IMR-90 (cell line): Measurements from ENCODE around the gene MAML2. TPM values are rescaled to one million over a fixed set of nuclear protein-coding genes. Genes with fewer than 3 reads are reported as not detected.

Source experiments
- ATAC-seq: fragments of 200-7000 bp; cut with Tn5 transposase; 2 replicates; pipeline ENCODE4 v1.9.1; 2020; ENCODE audit warnings: low read depth, mild to moderate bottlenecking, moderate library complexity
- BruUV-seq: library from RNA; stranded (reverse); fragments of 400-500 nt; replicated peaks from 2 replicates; lab custom pipeline; 2021; lab: Mats Ljungman, UMichigan
- CTCF ChIA-PET: fragments of 300-600 bp; formaldehyde crosslinking; extraction: SDS; loops from one replicate; lab custom pipeline; 2021; ENCODE audit warnings: antibody characterized with exemption; lab: Yijun Ruan, JAX
- POLR2A ChIA-PET: fragments of 300-600 bp; sonication (Branson Sonifier 250); formaldehyde crosslinking; loops from one replicate; lab custom pipeline; 2022; ENCODE audit warnings: antibody characterized with exemption; ENCODE audit not compliant: unreplicated experiment; lab: Charles Lee
- DNase-seq: peaks from one replicate; pipeline ENCODE4 v3.0.0; 2013
- H2AFZ ChIP-seq: replicated peaks from 2 replicates; pipeline ENCODE3; 2013; ENCODE audit warnings: low read length, mild to moderate bottlenecking; ENCODE audit not compliant: poor library complexity
- H2AK5ac ChIP-seq: 2 replicates; pipeline ENCODE4 v1.6.1; 2013; ENCODE audit warnings: low read depth, low read length, inconsistent platforms
- H2AK9ac ChIP-seq: replicated peaks from 2 replicates; pipeline ENCODE3; 2013; ENCODE audit warnings: mild to moderate bottlenecking, low read depth, low read length, moderate library complexity; ENCODE audit not compliant: poor library complexity
- H2BK120ac ChIP-seq: 2 replicates; pipeline ENCODE4 v1.6.1; 2013; ENCODE audit warnings: low read depth, low read length, inconsistent platforms
- H2BK15ac ChIP-seq: 3 replicates; pipeline ENCODE4 v1.6.1; 2013; ENCODE audit warnings: low read depth, low read length, inconsistent platforms
- H2BK20ac ChIP-seq: 2 replicates; pipeline ENCODE4 v1.6.1; 2013; ENCODE audit warnings: low read depth, mild to moderate bottlenecking, inconsistent platforms, low read length, moderate library complexity
- H2BK5ac ChIP-seq: 2 replicates; pipeline ENCODE4 v1.6.1; 2013; ENCODE audit warnings: mild to moderate bottlenecking, low read depth, low read length, inconsistent platforms; ENCODE audit not compliant: poor library complexity, severe bottlenecking
- H3K14ac ChIP-seq: replicated peaks from 2 replicates; pipeline ENCODE4 v1.6.1; 2013; ENCODE audit warnings: low read depth, low read length, inconsistent platforms
- H3K18ac ChIP-seq: 2 replicates; pipeline ENCODE4 v1.6.1; 2013; ENCODE audit warnings: low read depth, low read length, control low read depth
- H3K23ac ChIP-seq: 2 replicates; pipeline ENCODE4 v1.6.1; 2013; ENCODE audit warnings: low read depth, low read length, inconsistent platforms
- H3K27ac ChIP-seq: 2 replicates; pipeline ENCODE4 v1.5.1; 2013; ENCODE audit warnings: mild to moderate bottlenecking, control low read depth, low read length; ENCODE audit not compliant: insufficient read depth
- H3K27me3 ChIP-seq: 2 replicates; pipeline ENCODE4 v1.6.1; 2013; ENCODE audit warnings: low read length; ENCODE audit not compliant: control insufficient read depth, insufficient read depth
- H3K36me3 ChIP-seq: 2 replicates; pipeline ENCODE4 v1.6.1; 2013; ENCODE audit warnings: low read length, mixed read lengths; ENCODE audit not compliant: control insufficient read depth, insufficient read depth
- H3K4ac ChIP-seq: 2 replicates; pipeline ENCODE4 v1.6.1; 2013; ENCODE audit warnings: low read depth, low read length, inconsistent platforms
- H3K4me1 ChIP-seq: 2 replicates; pipeline ENCODE4 v1.6.1; 2013; ENCODE audit warnings: low read length, mixed read lengths; ENCODE audit not compliant: control insufficient read depth, insufficient read depth
- H3K4me2 ChIP-seq: 2 replicates; pipeline ENCODE4 v1.6.1; 2013; ENCODE audit warnings: low read depth, mild to moderate bottlenecking, control low read depth, low read length, moderate library complexity
- H3K4me3 ChIP-seq: 2 replicates; pipeline ENCODE4 v1.5.1; 2013; ENCODE audit warnings: low read depth, mild to moderate bottlenecking, control low read depth, low read length, moderate library complexity; ENCODE audit not compliant: insufficient read depth
- H3K56ac ChIP-seq: 2 replicates; pipeline ENCODE4 v1.6.1; 2013; ENCODE audit warnings: low read length, inconsistent platforms; ENCODE audit not compliant: insufficient read depth; ENCODE audit errors: extremely low read depth
- H3K79me1 ChIP-seq, 2 experiments: 2 replicates each; pipeline ENCODE4 v1.6.1; 2013; ENCODE audit warnings: low read length in 2 of 2, inconsistent platforms in 1 of 2, low read depth in 1 of 2
- H3K9ac ChIP-seq: 2 replicates; pipeline ENCODE4 v1.6.1; 2013; ENCODE audit warnings: low read depth, low read length, control low read depth
- H3K9me1 ChIP-seq: 2 replicates; pipeline ENCODE4 v1.6.1; 2013; ENCODE audit warnings: low read length, inconsistent platforms; ENCODE audit not compliant: insufficient read depth
- H3K9me3 ChIP-seq: 2 replicates; pipeline ENCODE4 v1.6.1; 2013; ENCODE audit warnings: low read length; ENCODE audit not compliant: control insufficient read depth, insufficient read depth
- H4K20me1 ChIP-seq: 2 replicates; pipeline ENCODE4 v1.6.1; 2013; ENCODE audit warnings: low read length, inconsistent platforms; ENCODE audit not compliant: insufficient read depth
- H4K5ac ChIP-seq: 2 replicates; pipeline ENCODE4 v1.6.1; 2013; ENCODE audit warnings: mild to moderate bottlenecking, low read depth, low read length, control low read depth
- H4K8ac ChIP-seq, 2 experiments: 2 replicates each; pipeline ENCODE4 v1.6.1; 2013; ENCODE audit warnings: low read depth in 2 of 2, low read length in 2 of 2, control low read depth in 1 of 2, inconsistent platforms in 1 of 2
- H4K91ac ChIP-seq: 2 replicates; pipeline ENCODE4 v1.6.1; 2013; ENCODE audit warnings: low read depth, low read length, inconsistent platforms; ENCODE audit not compliant: insufficient read depth
- BHLHE40 ChIP-seq: fragments of 150-350 bp; IDR thresholded peaks from 2 replicates; pipeline ENCODE4 v1.6.1; 2016; ENCODE audit warnings: mild to moderate bottlenecking, low read depth, low read length
- FOS ChIP-seq: fragments of 150-350 bp; IDR thresholded peaks from 2 replicates; pipeline ENCODE4 v1.6.1; 2016; ENCODE audit warnings: low read depth, low read length
- MAZ ChIP-seq: IDR thresholded peaks from 2 replicates; pipeline ENCODE4 v1.6.1; 2012; ENCODE audit warnings: low read depth, mild to moderate bottlenecking, low read length, improper control_type of control experiment, moderate library complexity, borderline replicate concordance
- MXI1 ChIP-seq: IDR thresholded peaks from 2 replicates; pipeline ENCODE4 v1.6.1; 2012; ENCODE audit warnings: low read depth, mild to moderate bottlenecking, low read length, moderate library complexity, borderline replicate concordance
- NFE2L2 ChIP-seq: fragments of 150-350 bp; IDR thresholded peaks from 2 replicates; pipeline ENCODE4 v1.6.1; 2016; ENCODE audit warnings: low read depth, mild to moderate bottlenecking, low read length
- POLR2A ChIP-seq: IDR thresholded peaks from 2 replicates; pipeline ENCODE4 v1.6.1; 2012; ENCODE audit warnings: mild to moderate bottlenecking, low read depth, low read length
- RAD21 ChIP-seq: IDR thresholded peaks from 2 replicates; pipeline ENCODE4 v1.6.1; 2012; ENCODE audit warnings: low read length, improper control_type of control experiment
- dilution Hi-C: fragments of 300-500 bp; cut with HindIII; formaldehyde crosslinking; loops from one replicate; pipeline ENCODE4 v1.14.3; 2018; ENCODE audit warnings: low sequenced_read_pairs; ENCODE audit not compliant: unreplicated experiment
- in situ Hi-C: fragments of 300-500 bp; cut with MboI; formaldehyde crosslinking; loops from 3 replicates; pipeline ENCODE4 v1.14.3; 2019; ENCODE audit warnings: low sequenced_read_pairs, inconsistent platforms, mixed read lengths
- intact Hi-C: fragments of 100-400 bp; cut with micrococcal nuclease; formaldehyde crosslinking; loops from 2 replicates; pipeline ENCODE4 v1.10.0; 2022
- polyA plus RNA-seq, 3 experiments: library from polyadenylated mRNA; depleted of rRNA; stranded (reverse); fragments of >200 nt; gene quantifications; 2 replicates each; pipeline ENCODE4 v1.2.3, GENCODE V29; 2012; ENCODE audit warnings: low replicate concordance in 1 of 3
- total RNA-seq: library from RNA; depleted of rRNA; stranded (reverse); fragments of >200 nt; gene quantifications from 2 replicates; pipeline ENCODE4 v1.2.3, GENCODE V29; 2012

MAML2 gene
- total and polyA plus RNA-seq, 2 of the 4 experiments (the other 2 are of a cell fraction): 15.0 to 19.5 TPM

GRCh38 chr11:96279896-96280290, 63.1 kb downstream of the MAML2 start:
- intact Hi-C loops (no loop called here), in situ Hi-C loops (no loop called here), dilution Hi-C loops (no loop called here)
- BruUV-seq: no TSS peak
- H3K9me1 ChIP-seq: peaks cover 15% of the 10 kb centered on the region
- H2BK5ac ChIP-seq: peak overlapping the region; percentile 64
- peaks cover 12 to 61% of the 10 kb centered on the region in 2 experiments for H3K79me1 ChIP-seq
- peaks cover 14% of the 10 kb centered on the region; the same call in 1 of the 2 replicates for H3K4me1 ChIP-seq
- no peak overlapping the region for H3K4ac ChIP-seq
- no peak overlapping the region for H3K9ac ChIP-seq
- H2AK5ac ChIP-seq: no peak overlapping the region
- no peak overlapping the region for H4K91ac ChIP-seq
- peaks cover 8% of the 10 kb centered on the region for H4K20me1 ChIP-seq
- POLR2A ChIA-PET: no interaction called here
- H3K14ac ChIP-seq: peak overlapping the region; percentile 27; the same call in 1 of the 2 replicates
- H2BK20ac ChIP-seq: no peak overlapping the region
- no peaks in the 10 kb centered on the region for H3K9me3 ChIP-seq
- TF ChIP-seq FOS: no peak
- no peak for TF ChIP-seq RAD21
- no peak for TF ChIP-seq MXI1
- TF ChIP-seq POLR2A: no peak
- no peak for TF ChIP-seq MAZ
- no peak for TF ChIP-seq BHLHE40
- no peak for TF ChIP-seq NFE2L2
- no peaks in the 10 kb centered on the region for H3K36me3 ChIP-seq
- H2AK9ac ChIP-seq: no peak overlapping the region
- H3K4me2 ChIP-seq: no peak overlapping the region
- H3K18ac ChIP-seq: peak overlapping the region; percentile 40; the same call in 1 of the 2 replicates
- no peak overlapping the region for H3K4me3 ChIP-seq
- no peak for ATAC-seq
- H2AFZ ChIP-seq: no peak overlapping the region
- no peak overlapping the region for H3K27ac ChIP-seq
- H2BK120ac ChIP-seq: no peak overlapping the region
- no peak overlapping the region for H4K8ac ChIP-seq
- no peaks in the 10 kb centered on the region for H3K27me3 ChIP-seq
- no peak overlapping the region for H4K5ac ChIP-seq
- no peak for DNase-seq
- no peak overlapping the region for H3K56ac ChIP-seq
- no peak overlapping the region for H2BK15ac ChIP-seq
- CTCF ChIA-PET: no interaction called here
- no peak overlapping the region for H3K23ac ChIP-seq
